ENCODE measurements around the gene DUSP1.

DNA sequence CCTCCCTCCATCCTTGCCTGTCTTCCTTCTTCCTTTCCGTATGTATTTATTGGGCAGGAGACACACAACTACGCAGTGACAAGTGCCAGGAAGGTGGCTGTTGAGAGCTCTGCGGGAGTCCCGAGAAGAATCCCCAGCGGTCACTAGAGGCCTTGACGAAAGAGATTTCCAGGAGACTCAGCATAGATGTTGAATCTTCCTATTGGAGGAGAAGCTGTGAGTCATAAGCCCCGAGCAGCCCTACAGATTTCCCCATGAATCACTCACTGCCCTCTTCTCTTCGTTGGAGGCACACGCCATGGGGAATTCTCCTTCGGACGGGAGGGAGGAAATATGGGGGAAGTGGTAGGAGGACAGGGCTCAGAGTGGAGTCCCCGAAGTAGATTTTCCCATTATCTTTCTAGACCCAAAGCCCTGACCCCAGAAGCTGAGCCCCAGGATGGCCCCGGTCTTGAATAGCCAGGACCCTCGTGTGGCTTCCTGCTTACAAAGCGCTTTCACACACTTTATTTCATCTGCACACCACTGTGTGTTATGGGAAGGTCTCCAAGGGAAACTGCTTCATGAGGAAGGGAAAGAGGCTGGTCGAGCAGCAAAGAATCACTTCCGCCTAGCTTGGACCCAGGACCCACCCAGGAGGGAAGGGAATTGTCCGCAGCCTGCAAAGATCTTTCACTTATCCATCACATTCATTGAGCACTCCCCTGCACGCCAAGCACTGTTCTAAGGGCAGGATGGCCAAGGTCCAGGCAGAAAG lies 12.7 kb downstream of the DUSP1 start:
- TF ChIP-seq RCOR1 (IDR thresholded peaks at IDR 0.05; ENCODE audit: insufficient replicate concordance, low read length), result no peak
- TF ChIP-seq, protein P1, sequence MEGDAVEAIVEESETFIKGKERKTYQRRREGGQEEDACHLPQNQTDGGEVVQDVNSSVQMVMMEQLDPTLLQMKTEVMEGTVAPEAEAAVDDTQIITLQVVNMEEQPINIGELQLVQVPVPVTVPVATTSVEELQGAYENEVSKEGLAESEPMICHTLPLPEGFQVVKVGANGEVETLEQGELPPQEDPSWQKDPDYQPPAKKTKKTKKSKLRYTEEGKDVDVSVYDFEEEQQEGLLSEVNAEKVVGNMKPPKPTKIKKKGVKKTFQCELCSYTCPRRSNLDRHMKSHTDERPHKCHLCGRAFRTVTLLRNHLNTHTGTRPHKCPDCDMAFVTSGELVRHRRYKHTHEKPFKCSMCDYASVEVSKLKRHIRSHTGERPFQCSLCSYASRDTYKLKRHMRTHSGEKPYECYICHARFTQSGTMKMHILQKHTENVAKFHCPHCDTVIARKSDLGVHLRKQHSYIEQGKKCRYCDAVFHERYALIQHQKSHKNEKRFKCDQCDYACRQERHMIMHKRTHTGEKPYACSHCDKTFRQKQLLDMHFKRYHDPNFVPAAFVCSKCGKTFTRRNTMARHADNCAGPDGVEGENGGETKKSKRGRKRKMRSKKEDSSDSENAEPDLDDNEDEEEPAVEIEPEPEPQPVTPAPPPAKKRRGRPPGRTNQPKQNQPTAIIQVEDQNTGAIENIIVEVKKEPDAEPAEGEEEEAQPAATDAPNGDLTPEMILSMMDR (conservative IDR thresholded peaks at IDR 0.05; ENCODE audit: low read depth, low read length), result 0 out of 2 replicates have a peak, but pooled peaks have one; percentile 8
- no peak for TF ChIP-seq MXI1 (IDR thresholded peaks at IDR 0.05; ENCODE audit: borderline replicate concordance, low read depth, low read length)
- TF ChIP-seq POLR2A (IDR thresholded peaks at IDR 0.05; ENCODE audit: low read depth, low read length), result peak; percentile 80
- no peak for TF ChIP-seq MAFK (IDR thresholded peaks at IDR 0.05; ENCODE audit: low read depth, low read length)
- peak; percentile 7; the same call in 1 of the 2 replicates for TF ChIP-seq BHLHE40 (IDR thresholded peaks at IDR 0.05; ENCODE audit: low read depth, low read length)
- TF ChIP-seq, protein P2, sequence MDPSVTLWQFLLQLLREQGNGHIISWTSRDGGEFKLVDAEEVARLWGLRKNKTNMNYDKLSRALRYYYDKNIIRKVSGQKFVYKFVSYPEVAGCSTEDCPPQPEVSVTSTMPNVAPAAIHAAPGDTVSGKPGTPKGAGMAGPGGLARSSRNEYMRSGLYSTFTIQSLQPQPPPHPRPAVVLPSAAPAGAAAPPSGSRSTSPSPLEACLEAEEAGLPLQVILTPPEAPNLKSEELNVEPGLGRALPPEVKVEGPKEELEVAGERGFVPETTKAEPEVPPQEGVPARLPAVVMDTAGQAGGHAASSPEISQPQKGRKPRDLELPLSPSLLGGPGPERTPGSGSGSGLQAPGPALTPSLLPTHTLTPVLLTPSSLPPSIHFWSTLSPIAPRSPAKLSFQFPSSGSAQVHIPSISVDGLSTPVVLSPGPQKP (IDR thresholded peaks at IDR 0.05; ENCODE audit: borderline replicate concordance, low read depth, low read length), result no peak
- TF ChIP-seq RAD21 (IDR thresholded peaks at IDR 0.05; ENCODE audit: low read length), result no peak
- TF ChIP-seq, protein P3, sequence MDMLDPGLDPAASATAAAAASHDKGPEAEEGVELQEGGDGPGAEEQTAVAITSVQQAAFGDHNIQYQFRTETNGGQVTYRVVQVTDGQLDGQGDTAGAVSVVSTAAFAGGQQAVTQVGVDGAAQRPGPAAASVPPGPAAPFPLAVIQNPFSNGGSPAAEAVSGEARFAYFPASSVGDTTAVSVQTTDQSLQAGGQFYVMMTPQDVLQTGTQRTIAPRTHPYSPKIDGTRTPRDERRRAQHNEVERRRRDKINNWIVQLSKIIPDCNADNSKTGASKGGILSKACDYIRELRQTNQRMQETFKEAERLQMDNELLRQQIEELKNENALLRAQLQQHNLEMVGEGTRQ (IDR thresholded peaks at IDR 0.05; ENCODE audit: low read depth, low read length), result no peak
